Activated naive CD8-positive, alpha-beta T cell treated with anti-CD3 and anti-CD28 coated beads, Interleukin-2, amount 50 U/mL, for 24 hours (primary cell): ENCODE measurements around the gene ADNP.
"Not testable (repeated sequence)": the region's sequence is repeated elsewhere in the genome, so short reads cannot be mapped to it uniquely, and the experiment has no call there.

Source experiments
- ATAC-seq: fragments of 150-1000 bp; cut with Tn5 transposase; one replicate; pipeline ENCODE4 v1.10.0; 2021
- DNase-seq: peaks from one replicate; pipeline ENCODE4 v3.0.0; 2021
- H3K27ac Mint-ChIP-seq: one replicate; pipeline ENCODE4 v1.8.0; 2021; ENCODE audit warnings: mild to moderate bottlenecking, mixed read lengths
- H3K27me3 Mint-ChIP-seq: one replicate; pipeline ENCODE4 v1.8.0; 2021; ENCODE audit warnings: mixed read lengths
- H3K36me3 Mint-ChIP-seq: one replicate; pipeline ENCODE4 v1.8.0; 2021; ENCODE audit warnings: low read depth, mixed read lengths
- H3K4me1 Mint-ChIP-seq: one replicate; pipeline ENCODE4 v1.8.0; 2021; ENCODE audit warnings: mixed read lengths
- H3K4me3 Mint-ChIP-seq: one replicate; pipeline ENCODE4 v1.8.0; 2021; ENCODE audit warnings: mild to moderate bottlenecking, moderate library complexity, mixed read lengths
- H3K9me3 Mint-ChIP-seq: one replicate; pipeline ENCODE4 v1.8.0; 2021; ENCODE audit warnings: mixed read lengths

Gene ADNP

DNA sequence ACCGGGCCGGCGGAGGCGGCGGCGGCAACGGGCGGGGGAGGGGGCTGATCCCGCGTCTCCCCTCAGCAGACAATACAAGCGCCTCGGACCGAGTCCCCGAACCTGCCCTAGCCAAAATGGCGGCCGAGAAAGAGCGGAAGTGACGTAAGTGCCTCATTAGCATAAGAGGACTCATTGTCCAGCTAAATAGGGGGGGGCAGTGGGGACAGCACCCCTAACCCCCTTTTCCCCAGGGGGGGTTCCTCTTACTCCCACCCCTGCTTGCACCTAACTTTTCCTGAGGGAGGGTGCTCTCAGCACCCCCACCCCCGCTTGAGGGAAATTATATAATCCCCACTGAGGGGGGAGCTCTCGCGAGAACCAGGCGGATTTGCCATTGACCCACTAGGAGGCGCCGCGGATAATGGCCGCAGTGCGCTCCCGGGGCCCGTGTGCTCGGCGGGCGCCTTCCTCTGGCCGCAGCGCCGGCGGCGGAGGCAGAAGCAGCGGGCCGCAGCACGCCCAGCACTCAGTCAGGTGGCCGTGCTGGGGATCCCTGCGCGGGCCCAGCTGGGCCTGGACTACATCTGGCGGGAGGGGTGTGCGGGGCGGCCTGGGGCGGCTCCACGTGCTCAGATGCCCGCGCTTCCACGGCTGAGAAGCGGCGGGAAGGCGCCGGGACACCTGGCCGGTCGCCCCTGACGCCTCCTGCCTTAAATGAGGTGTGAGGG, at the start of gene ADNP:
ADNP (minus strand) TSS at position 132 of the 710 bp plus-strand sequence. CDS start 27,441 bp downstream, outside the sequence.
- Mint-ChIP-seq H3K27me3 (no peaks in the 10 kb centered on the region), H3K27ac (peak within 1 kb of the TSS; percentile 93), H3K9me3 (no peaks in the 10 kb centered on the region), H3K36me3 (peaks cover 63% of the 10 kb centered on the region), H3K4me1 (peaks cover 41% of the 10 kb centered on the region), H3K4me3 (peak within 1 kb of the TSS; percentile 91)
- DNase-seq (peak; percentile 83), ATAC-seq (peak; percentile 66)

DNA sequence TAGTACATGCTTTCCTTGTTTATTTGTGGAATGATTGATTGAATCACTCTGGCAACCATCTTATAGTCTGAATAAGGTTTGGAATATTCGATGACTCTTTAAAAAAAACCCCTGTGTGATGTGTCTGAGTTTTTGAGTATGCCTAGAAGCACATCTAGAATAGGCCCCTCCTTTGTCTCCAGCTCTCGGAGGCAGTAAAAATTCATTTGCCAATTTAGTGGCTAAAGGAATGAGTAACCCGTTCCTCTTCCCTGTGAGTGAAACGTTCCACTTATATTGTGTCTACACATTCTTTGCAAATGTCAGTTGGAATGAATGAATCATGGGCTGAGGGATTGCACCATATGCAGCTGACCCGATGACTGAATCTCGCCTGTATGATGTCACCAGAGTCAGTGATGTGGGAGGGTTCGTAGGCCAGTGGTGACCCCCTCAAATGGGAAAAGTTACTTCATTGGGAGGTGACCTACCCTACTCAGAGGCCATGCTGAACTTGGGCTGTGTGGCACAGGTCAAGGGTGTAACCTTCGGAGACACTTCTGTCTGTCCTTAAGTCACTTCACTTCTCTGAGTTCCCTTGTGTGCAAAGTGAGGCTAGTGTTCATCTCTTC, 48.9 kb upstream of the ADNP start:
- H3K27ac Mint-ChIP-seq: peak overlapping the region; percentile 95
- no peaks in the 10 kb centered on the region for H3K9me3 Mint-ChIP-seq
- DNase-seq (peak; percentile 68), ATAC-seq (peak; percentile 97)
- H3K4me3 Mint-ChIP-seq: peak overlapping the region; percentile 37
- H3K36me3 Mint-ChIP-seq: peaks cover 2% of the 10 kb centered on the region
- peaks cover 44% of the 10 kb centered on the region for H3K27me3 Mint-ChIP-seq
- peaks cover 33% of the 10 kb centered on the region for H3K4me1 Mint-ChIP-seq

DNA sequence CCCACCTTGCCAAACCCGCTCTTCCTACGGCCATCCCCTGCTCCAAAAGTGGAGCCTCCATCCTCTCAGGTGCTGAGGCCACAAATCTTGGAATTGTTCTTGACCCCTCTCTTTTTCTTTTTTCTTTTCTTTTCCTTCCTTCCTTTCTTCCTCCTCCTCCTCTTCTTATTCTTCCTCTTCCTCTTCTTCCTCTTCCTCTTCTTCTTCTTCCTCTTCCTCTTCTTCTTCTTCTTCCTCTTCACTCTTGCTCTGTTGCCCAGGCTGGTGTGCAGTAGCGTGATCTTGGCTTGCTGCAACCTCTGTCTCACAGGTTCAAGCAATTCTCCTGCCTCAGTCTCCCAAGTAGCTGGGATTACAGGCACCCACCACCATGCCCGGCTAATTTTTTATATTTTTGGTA, 47.3 kb upstream of the ADNP start:
- H3K4me3 Mint-ChIP-seq, H3K36me3 Mint-ChIP-seq, ATAC-seq, DNase-seq, H3K9me3 Mint-ChIP-seq: not testable (repeated sequence)
- peak overlapping the region; percentile 21 for H3K27ac Mint-ChIP-seq
- H3K4me1 Mint-ChIP-seq: peaks cover 33% of the 10 kb centered on the region
- H3K27me3 Mint-ChIP-seq: peaks cover 33% of the 10 kb centered on the region

DNA sequence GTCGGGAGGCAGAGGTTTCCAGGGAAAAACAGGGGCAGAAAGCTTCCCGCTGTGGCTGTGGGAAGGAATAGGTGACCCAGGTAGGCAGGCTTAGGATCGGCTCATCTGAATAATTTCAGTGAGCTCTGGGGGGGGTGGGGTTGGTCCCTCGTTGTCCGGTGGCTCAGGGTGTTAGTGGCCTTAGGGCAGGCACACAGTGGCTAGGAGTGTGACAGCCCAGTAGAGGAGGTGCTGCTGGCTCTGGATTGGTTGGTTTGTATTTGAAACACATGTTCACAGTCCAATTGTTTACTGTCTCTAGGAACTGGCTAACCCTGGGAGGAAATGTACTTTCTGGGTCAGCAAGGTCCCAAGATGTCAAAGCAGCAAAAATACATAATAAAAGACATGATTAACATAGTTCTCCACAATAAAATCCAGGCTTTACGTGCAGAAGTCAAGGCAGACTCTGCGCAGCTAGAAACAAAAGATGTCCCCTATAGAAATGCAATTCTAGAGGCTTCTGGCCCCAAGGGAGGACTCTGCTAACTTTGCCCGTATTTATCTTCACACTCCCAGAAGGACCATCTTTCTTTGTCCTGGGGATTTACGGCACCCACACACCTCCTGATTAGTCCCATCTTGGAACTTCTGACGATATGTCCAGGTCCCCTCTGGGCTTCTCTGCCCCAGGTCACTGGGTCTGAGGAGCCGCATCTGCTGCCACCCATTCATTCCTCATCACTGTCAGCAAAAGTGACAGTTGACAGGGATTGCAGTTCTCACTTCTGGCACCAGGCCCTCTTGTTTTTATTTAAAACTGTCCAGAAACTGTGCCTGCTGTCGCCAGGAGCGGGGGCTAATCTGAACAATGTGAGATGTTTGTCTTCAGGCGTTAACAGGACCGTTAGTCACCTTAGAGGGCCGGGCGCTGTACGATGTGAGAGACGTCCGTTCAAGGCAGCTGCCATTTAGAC, 46.1 kb upstream of the ADNP start:
- DNase-seq: no peak
- peaks cover 28% of the 10 kb centered on the region for H3K4me1 Mint-ChIP-seq
- H3K27ac Mint-ChIP-seq: no peak overlapping the region
- no peak for ATAC-seq
- peaks cover 27% of the 10 kb centered on the region for H3K27me3 Mint-ChIP-seq
- no peak overlapping the region for H3K4me3 Mint-ChIP-seq
- peaks cover 2% of the 10 kb centered on the region for H3K36me3 Mint-ChIP-seq
- no peaks in the 10 kb centered on the region for H3K9me3 Mint-ChIP-seq

DNA sequence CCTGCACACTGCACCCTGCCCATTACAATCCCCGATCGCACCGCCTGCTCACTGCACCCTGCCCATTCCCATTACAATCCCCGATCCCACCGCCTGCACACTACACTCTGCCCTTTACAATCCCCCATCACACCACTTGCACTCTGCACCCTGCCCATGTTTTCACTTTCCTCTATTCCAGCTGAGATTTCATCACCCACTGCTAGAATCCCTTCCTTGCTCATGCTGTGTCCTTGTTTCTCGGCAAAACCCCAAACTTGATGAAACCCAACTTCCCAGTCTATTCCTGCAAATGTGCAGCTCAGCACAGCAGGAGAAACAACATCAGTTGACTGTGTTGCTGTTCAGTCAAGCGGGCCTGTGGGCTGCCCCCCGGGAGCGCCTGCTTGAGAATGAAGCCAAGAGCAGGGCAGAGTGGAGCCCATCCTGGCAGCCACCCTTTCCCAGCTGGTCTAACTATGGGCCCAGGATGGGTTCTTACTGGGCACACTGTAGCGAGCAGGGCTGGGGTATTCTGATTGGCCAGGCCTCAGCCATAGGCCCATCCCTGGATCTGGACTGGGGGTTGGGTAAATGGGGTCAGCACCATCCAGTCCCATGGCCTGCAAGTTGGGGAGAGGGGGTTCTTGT, 44.6 kb upstream of the ADNP start:
- Mint-ChIP-seq H3K27ac (no peak overlapping the region), H3K9me3 (no peaks in the 10 kb centered on the region), H3K27me3 (peaks cover 20% of the 10 kb centered on the region), H3K4me3 (no peak overlapping the region), H3K4me1 (peaks cover 15% of the 10 kb centered on the region), H3K36me3 (peaks cover 2% of the 10 kb centered on the region)
- ATAC-seq (no peak), DNase-seq (no peak)

DNA sequence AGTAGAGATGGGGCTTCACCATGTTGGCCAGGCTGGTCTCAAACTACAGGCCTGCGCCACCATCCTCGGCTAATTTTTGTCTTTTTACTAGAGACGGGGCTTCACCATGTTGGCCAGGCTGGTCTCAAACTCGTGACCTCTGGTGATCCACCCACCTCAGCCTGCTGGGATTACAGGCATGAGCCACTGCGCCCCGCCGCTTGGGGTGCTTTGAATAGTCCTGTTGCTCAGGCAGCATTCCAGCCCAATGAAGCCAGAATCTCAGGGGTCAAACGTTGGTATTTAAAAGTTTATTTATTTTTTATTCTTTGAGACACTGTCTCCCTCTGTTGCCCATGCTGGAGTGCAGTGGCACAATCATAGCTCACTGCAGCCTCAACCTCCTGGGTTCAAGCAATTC, 38.7 kb upstream of the ADNP start:
- DNase-seq (no peak), ATAC-seq (no peak)
- H3K4me1 Mint-ChIP-seq: no peaks in the 10 kb centered on the region
- no peaks in the 10 kb centered on the region for H3K36me3 Mint-ChIP-seq
- H3K27me3 Mint-ChIP-seq: peaks cover 4% of the 10 kb centered on the region
- no peak overlapping the region for H3K27ac Mint-ChIP-seq
- H3K9me3 Mint-ChIP-seq: no peaks in the 10 kb centered on the region
- no peak overlapping the region for H3K4me3 Mint-ChIP-seq

DNA sequence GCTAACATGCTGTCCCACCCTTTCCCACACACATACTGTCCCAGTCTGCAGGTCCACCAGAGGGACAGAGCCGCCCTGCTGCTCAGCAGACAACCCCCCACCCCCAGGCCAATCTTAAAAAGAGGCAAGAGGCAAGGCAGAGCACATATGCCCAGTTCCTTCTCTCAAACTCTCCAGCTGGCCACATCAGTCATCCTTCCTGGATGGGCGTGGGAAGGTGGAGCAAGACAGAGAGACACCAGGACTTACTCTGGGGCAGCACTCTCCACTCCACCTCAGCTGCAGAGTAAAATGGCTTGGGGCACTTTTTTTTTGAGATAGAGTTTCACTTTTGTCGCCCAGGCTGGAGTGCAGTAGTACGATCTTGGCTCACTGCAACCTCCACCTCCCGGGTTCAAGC, 38.2 kb upstream of the ADNP start:
- no peak for ATAC-seq
- Mint-ChIP-seq H3K4me3 (no peak overlapping the region), H3K4me1 (no peaks in the 10 kb centered on the region), H3K36me3 (no peaks in the 10 kb centered on the region), H3K27me3 (peaks cover 2% of the 10 kb centered on the region), H3K27ac (no peak overlapping the region), H3K9me3 (no peaks in the 10 kb centered on the region)
- DNase-seq: no peak

DNA sequence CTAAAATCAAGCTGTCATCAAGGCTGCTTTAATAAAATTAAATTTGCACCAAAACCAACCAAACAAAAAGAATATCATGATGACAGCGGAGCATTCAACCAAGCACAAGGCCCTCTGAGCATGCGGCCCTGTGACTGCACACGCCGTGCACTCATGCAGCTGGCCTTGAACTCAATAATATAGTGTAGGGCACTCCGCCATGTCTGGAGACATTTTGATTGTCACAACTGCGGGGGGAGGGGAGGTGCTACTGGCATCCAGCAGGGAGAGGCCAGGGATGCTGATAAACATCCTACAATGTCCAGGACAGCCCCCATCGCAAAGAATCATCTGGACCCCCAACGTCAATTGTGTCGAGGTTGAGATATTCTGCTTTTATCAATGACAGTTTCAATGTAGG, 37.1 kb upstream of the ADNP start:
- peaks cover 2% of the 10 kb centered on the region for H3K27me3 Mint-ChIP-seq
- H3K36me3 Mint-ChIP-seq: peaks cover 2% of the 10 kb centered on the region
- no peaks in the 10 kb centered on the region for H3K4me1 Mint-ChIP-seq
- H3K4me3 Mint-ChIP-seq: no peak overlapping the region
- ATAC-seq: no peak
- no peak overlapping the region for H3K27ac Mint-ChIP-seq
- no peak for DNase-seq
- no peaks in the 10 kb centered on the region for H3K9me3 Mint-ChIP-seq

DNA sequence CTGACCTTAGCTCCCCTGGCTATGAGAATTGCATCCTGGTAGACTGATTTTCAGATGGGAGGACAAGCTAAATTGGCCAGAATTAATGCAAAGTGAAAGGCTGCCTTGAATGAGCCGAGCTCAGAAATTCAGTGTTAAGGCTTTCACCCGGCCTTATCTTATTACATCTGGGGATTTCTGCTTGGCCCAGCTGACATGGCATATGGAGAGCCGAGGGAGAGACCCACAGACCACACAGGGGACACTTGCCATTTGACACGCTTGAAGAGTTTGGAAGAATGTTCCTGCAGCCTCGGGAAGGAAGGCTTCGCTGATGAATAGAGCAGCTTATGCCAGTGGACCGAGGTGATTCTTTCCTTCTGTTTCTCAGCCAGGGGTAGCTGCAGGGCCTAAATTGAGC, 36.3 kb upstream of the ADNP start:
- H3K36me3 Mint-ChIP-seq: peaks cover 3% of the 10 kb centered on the region
- H3K9me3 Mint-ChIP-seq: no peaks in the 10 kb centered on the region
- DNase-seq: no peak
- no peaks in the 10 kb centered on the region for H3K4me1 Mint-ChIP-seq
- ATAC-seq: no peak
- no peak overlapping the region for H3K27ac Mint-ChIP-seq
- no peaks in the 10 kb centered on the region for H3K27me3 Mint-ChIP-seq
- no peak overlapping the region for H3K4me3 Mint-ChIP-seq

DNA sequence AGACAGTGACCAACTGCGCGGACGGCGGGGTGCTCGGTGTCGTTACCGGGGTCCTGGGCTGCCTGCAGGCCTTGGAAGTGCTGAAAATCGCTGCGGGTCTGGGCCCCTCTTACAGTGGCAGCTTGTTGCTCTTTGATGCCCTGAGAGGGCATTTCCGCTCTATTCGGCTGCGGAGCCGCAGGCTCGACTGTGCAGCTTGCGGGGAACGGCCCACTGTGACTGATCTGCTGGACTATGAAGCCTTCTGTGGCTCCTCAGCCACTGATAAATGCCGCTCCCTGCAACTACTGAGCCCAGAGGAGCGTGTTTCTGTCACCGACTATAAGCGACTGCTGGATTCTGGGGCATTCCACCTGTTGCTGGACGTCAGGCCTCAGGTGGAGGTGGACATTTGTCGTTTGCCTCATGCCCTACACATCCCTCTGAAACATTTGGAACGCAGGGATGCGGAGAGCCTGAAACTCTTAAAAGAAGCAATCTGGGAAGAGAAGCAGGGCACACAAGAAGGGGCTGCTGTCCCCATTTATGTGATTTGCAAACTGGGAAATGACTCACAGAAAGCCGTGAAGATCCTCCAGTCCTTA, 28.4 kb upstream of the ADNP start:
- Mint-ChIP-seq H3K4me3 (peak overlapping the region; percentile 95), H3K36me3 (peaks cover 42% of the 10 kb centered on the region), H3K27me3 (no peaks in the 10 kb centered on the region), H3K9me3 (no peaks in the 10 kb centered on the region), H3K4me1 (peaks cover 57% of the 10 kb centered on the region), H3K27ac (peak overlapping the region; percentile 100)
- no peak for DNase-seq
- ATAC-seq: no peak

DNA sequence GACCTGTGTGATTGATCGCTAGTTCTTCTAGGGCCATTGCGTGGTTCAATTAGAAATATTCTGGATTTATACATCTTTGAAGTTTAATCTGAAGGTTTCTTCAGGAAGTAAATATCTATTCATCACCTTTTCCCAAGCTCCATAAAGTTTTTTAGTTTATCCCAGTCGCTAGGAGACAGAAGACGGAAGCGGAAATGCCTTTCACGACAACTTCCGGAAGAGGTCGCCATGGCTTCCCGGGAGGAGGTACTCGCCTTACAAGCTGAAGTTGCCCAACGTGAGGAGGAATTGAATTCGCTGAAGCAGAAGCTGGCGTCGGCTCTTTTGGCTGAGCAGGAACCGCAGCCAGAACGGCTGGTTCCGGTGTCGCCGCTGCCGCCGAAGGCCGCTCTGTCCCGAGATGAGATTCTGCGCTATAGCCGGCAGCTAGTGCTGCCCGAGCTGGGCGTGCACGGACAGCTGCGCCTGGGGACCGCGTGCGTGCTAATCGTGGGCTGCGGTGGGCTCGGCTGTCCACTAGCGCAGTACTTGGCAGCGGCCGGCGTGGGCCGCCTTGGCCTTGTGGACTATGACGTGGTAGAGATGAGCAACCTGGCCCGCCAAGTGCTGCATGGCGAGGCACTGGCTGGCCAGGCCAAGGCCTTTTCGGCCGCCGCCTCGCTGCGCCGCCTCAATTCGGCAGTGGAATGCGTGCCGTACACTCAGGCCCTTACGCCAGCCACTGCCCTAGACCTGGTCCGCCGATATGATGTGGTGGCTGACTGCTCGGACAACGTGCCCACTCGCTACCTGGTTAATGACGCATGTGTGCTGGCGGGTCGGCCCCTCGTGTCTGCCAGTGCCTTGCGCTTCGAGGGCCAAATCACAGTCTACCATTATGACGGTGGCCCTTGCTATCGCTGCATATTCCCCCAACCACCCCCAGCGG, 27.6 kb upstream of the ADNP start, which contains the start of gene MOCS3:
MOCS3 (plus strand) TSS at position 204 of the 928 bp plus-strand sequence; CDS start at position 229, 25 bp downstream.
- peak within 1 kb of the TSS; percentile 95 for H3K4me3 Mint-ChIP-seq

DNA sequence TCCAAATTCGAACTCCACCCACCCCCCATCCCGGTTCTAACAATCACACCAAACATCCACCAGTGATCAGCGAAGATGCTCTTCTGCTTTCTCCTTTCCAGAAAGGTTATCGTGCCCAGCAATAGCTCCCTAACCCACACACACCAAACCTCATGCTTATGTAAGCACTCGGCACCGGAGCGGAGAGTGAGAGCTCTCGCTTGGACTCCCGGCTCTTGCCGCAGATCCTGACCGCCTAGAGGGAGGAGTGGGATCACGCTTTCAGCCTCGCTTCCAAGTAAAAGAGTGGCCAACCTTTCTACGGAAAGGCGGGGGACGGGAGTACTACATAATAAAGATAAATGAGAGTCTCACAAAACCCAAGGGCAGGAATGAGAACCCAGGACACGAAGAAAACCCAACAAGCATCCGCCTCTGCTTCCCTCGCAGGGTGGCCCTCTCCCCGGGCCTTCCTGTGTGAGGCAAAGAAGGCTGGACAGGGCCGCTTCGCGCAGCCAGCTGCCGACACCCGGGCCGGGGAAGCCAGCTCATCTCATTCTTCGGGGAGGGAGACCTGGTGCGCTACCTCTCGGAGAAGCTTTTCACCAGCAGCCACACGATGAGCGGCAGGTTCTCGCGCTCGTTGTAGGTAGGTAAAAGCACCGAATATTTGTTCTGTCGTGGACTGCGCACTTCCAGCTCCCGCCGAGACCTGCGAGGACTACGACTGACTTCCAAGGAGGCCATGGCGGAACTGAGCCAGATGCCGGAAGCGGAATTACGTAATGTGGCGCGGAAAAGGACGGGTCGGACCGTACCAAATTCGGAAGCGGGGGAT, 26.8 kb upstream of the ADNP start, which contains the start of gene DPM1:
DPM1 (minus strand) TSS at position 735 of the 817 bp plus-strand sequence; CDS start at position 726, 9 bp downstream.
- ATAC-seq: peak; percentile 75
- Mint-ChIP-seq H3K36me3 (peaks cover 55% of the 10 kb centered on the region), H3K27ac (peak within 1 kb of the TSS; percentile 100), H3K9me3 (no peaks in the 10 kb centered on the region), H3K4me3 (peak within 1 kb of the TSS; percentile 95), H3K4me1 (peaks cover 66% of the 10 kb centered on the region), H3K27me3 (no peaks in the 10 kb centered on the region)
- peak; percentile 88 for DNase-seq

More for the DNA sequence above, 27.6 kb upstream of the ADNP start, which contains the start of gene MOCS3:
- Mint-ChIP-seq H3K9me3 (no peaks in the 10 kb centered on the region), H3K27me3 (no peaks in the 10 kb centered on the region), H3K27ac (peak within 1 kb of the TSS; percentile 100), H3K4me1 (peaks cover 63% of the 10 kb centered on the region), H3K36me3 (peaks cover 50% of the 10 kb centered on the region)
- DNase-seq (peak; percentile 80), ATAC-seq (peak; percentile 67)
